Activated T-helper 17 cell treated with anti-CD3 and anti-CD28 coated beads, Interleukin-2, amount 50 U/mL, for 72 hours (primary cell): Measurements from ENCODE around the gene KRIT1. TPM values are rescaled to one million over a fixed set of nuclear protein-coding genes. Genes with fewer than 3 reads are reported as not detected.
A peak's percentile ranks its signal among the peaks of the same experiment; 100 is the strongest.
"Not testable (repeated sequence)": the region's sequence is repeated elsewhere in the genome, so short reads cannot be mapped to it uniquely, and the experiment has no call there.

ENCODE experiments used
- ATAC-seq: fragments of 150-1000 bp; cut with Tn5 transposase; replicated peaks from 2 replicates; pipeline ENCODE4 v1.10.0; 2021; ENCODE audit warnings: mild to moderate bottlenecking, moderate library complexity
- H3K27ac Mint-ChIP-seq: one replicate; pipeline ENCODE4 v1.8.0; 2022; ENCODE audit warnings: mixed read lengths
- H3K27me3 Mint-ChIP-seq: one replicate; pipeline ENCODE4 v1.8.0; 2022; ENCODE audit warnings: mixed read lengths
- H3K36me3 Mint-ChIP-seq: one replicate; pipeline ENCODE4 v1.8.0; 2022; ENCODE audit warnings: low read depth, mild to moderate bottlenecking, mixed read lengths
- H3K4me1 Mint-ChIP-seq: one replicate; pipeline ENCODE4 v1.8.0; 2022; ENCODE audit warnings: mixed read lengths
- H3K4me3 Mint-ChIP-seq: one replicate; pipeline ENCODE4 v1.8.0; 2022; ENCODE audit warnings: mild to moderate bottlenecking, mixed read lengths
- H3K9me3 Mint-ChIP-seq: one replicate; pipeline ENCODE4 v1.8.0; 2022; ENCODE audit warnings: mixed read lengths
- total RNA-seq, 2 donors: library from RNA; stranded (reverse); gene quantifications; one replicate each; pipeline ENCODE4 v1.2.3, GENCODE V29; 2022

Gene KRIT1
- total RNA-seq, 2 donors from 2014 or later = 33.2 to 40.6 TPM

- Mint-ChIP-seq H3K4me3 (no peak overlapping the region), H3K27me3 (no peaks in the 10 kb centered on the region), H3K9me3 (no peaks in the 10 kb centered on the region), H3K27ac (no peak overlapping the region), H3K36me3 (peaks cover 90% of the 10 kb centered on the region), H3K4me1 (peaks cover 12% of the 10 kb centered on the region)
- no peak for ATAC-seq
Observed at GRCh38 chr7:92226981-92227380, 18.7 kb downstream of the KRIT1 start.

- Mint-ChIP-seq H3K36me3 (peaks cover 93% of the 10 kb centered on the region), H3K27ac (no peak overlapping the region), H3K27me3 (no peaks in the 10 kb centered on the region), H3K9me3 (no peaks in the 10 kb centered on the region), H3K4me1 (no peaks in the 10 kb centered on the region), H3K4me3 (no peak overlapping the region)
- no peak for ATAC-seq
Observed at GRCh38 chr7:92221766-92222165, 23.9 kb downstream of the KRIT1 start.

- peaks cover 99% of the 10 kb centered on the region for H3K36me3 Mint-ChIP-seq
- peaks cover 16% of the 10 kb centered on the region for H3K4me1 Mint-ChIP-seq
- H3K4me3 Mint-ChIP-seq = no peak overlapping the region
- H3K27me3 Mint-ChIP-seq = no peaks in the 10 kb centered on the region
- H3K9me3 Mint-ChIP-seq = peaks cover 4% of the 10 kb centered on the region
- H3K27ac Mint-ChIP-seq = no peak overlapping the region
- no peak for ATAC-seq
Observed at GRCh38 chr7:92206672-92207071, 39.0 kb downstream of the KRIT1 start.

- no peaks in the 10 kb centered on the region for H3K27me3 Mint-ChIP-seq
- no peak overlapping the region for H3K4me3 Mint-ChIP-seq
- no peak for ATAC-seq
Observed at GRCh38 chr7:92205987-92206386, 39.7 kb downstream of the KRIT1 start.

GRCh38 chr7:92200791-92201190, 44.9 kb downstream of the KRIT1 start:
- H3K4me3 Mint-ChIP-seq = no peak overlapping the region

More at GRCh38 chr7:92205987-92206386, 39.7 kb downstream of the KRIT1 start:
- Mint-ChIP-seq H3K4me1 (peaks cover 12% of the 10 kb centered on the region), H3K36me3 (peaks cover 99% of the 10 kb centered on the region), H3K9me3 (peaks cover 4% of the 10 kb centered on the region), H3K27ac (no peak overlapping the region)

GRCh38 chr7:92192326-92192725, 53.4 kb downstream of the KRIT1 start:
- no peak overlapping the region for H3K4me3 Mint-ChIP-seq
- peaks cover 22% of the 10 kb centered on the region for H3K36me3 Mint-ChIP-seq
- no peak overlapping the region for H3K27ac Mint-ChIP-seq
- peaks cover 14% of the 10 kb centered on the region for H3K9me3 Mint-ChIP-seq
- no peak for ATAC-seq
- H3K27me3 Mint-ChIP-seq = no peaks in the 10 kb centered on the region
- no peaks in the 10 kb centered on the region for H3K4me1 Mint-ChIP-seq

More at GRCh38 chr7:92200791-92201190, 44.9 kb downstream of the KRIT1 start:
- no peak overlapping the region for H3K27ac Mint-ChIP-seq
- no peaks in the 10 kb centered on the region for H3K9me3 Mint-ChIP-seq
- H3K27me3 Mint-ChIP-seq = no peaks in the 10 kb centered on the region
- H3K4me1 Mint-ChIP-seq = no peaks in the 10 kb centered on the region
- no peak for ATAC-seq
- peaks cover 95% of the 10 kb centered on the region for H3K36me3 Mint-ChIP-seq

- H3K4me3 Mint-ChIP-seq, H3K27ac Mint-ChIP-seq, H3K4me1 Mint-ChIP-seq, H3K36me3 Mint-ChIP-seq, H3K27me3 Mint-ChIP-seq, ATAC-seq: not testable (repeated sequence)
- peaks cover 15% of the 10 kb centered on the region for H3K9me3 Mint-ChIP-seq
Observed at GRCh38 chr7:92189246-92189645, 56.5 kb downstream of the KRIT1 start.

- not testable (repeated sequence) for H3K27me3 Mint-ChIP-seq, H3K4me1 Mint-ChIP-seq, H3K27ac Mint-ChIP-seq, ATAC-seq, H3K36me3 Mint-ChIP-seq, H3K9me3 Mint-ChIP-seq, H3K4me3 Mint-ChIP-seq
Observed at GRCh38 chr7:92184294-92184693, 61.4 kb downstream of the KRIT1 start.

GRCh38 chr7:92178928-92179924, 66.5 kb downstream of the KRIT1 start, which contains the start of gene LRRD1:
Gene LRRD1, minus strand, starts transcription at chr7:92179142. Its CDS starts 13,940 bp downstream, at chr7:92165202.
- Mint-ChIP-seq H3K9me3 (no peaks in the 10 kb centered on the region), H3K36me3 (no peaks in the 10 kb centered on the region), H3K4me1 (no peaks in the 10 kb centered on the region), H3K27ac (peak within 1 kb of the TSS; percentile 76), H3K27me3 (no peaks in the 10 kb centered on the region), H3K4me3 (peak within 1 kb of the TSS; percentile 81)
- ATAC-seq = peak; percentile 100

GRCh38 chr7:92177362-92177761, 68.4 kb downstream of the KRIT1 start:
- Mint-ChIP-seq H3K27ac (no peak overlapping the region), H3K4me1 (no peaks in the 10 kb centered on the region), H3K36me3 (no peaks in the 10 kb centered on the region), H3K27me3 (no peaks in the 10 kb centered on the region), H3K4me3 (no peak overlapping the region), H3K9me3 (no peaks in the 10 kb centered on the region)
- ATAC-seq = no peak

GRCh38 chr7:92169529-92169928, 76.2 kb downstream of the KRIT1 start:
- H3K27me3 Mint-ChIP-seq, H3K4me3 Mint-ChIP-seq, H3K4me1 Mint-ChIP-seq, H3K9me3 Mint-ChIP-seq, H3K27ac Mint-ChIP-seq, ATAC-seq, H3K36me3 Mint-ChIP-seq: not testable (repeated sequence)

GRCh38 chr7:92161271-92161670, 84.4 kb downstream of the KRIT1 start:
- H3K36me3 Mint-ChIP-seq = no peaks in the 10 kb centered on the region
- H3K27me3 Mint-ChIP-seq = peaks cover 10% of the 10 kb centered on the region
- H3K4me1 Mint-ChIP-seq = no peaks in the 10 kb centered on the region
- no peak overlapping the region for H3K4me3 Mint-ChIP-seq
- no peak overlapping the region for H3K27ac Mint-ChIP-seq
- H3K9me3 Mint-ChIP-seq = no peaks in the 10 kb centered on the region
- ATAC-seq = no peak

GRCh38 chr7:92158660-92159575, 86.8 kb downstream of the KRIT1 start:
- ATAC-seq = no peak
- Mint-ChIP-seq H3K9me3 (no peaks in the 10 kb centered on the region), H3K4me3 (no peak overlapping the region), H3K27me3 (peaks cover 10% of the 10 kb centered on the region), H3K4me1 (no peaks in the 10 kb centered on the region), H3K27ac (no peak overlapping the region), H3K36me3 (no peaks in the 10 kb centered on the region)

GRCh38 chr7:92156990-92157389, 88.7 kb downstream of the KRIT1 start:
- no peaks in the 10 kb centered on the region for H3K4me1 Mint-ChIP-seq
- H3K4me3 Mint-ChIP-seq = no peak overlapping the region
- H3K27ac Mint-ChIP-seq = no peak overlapping the region
- H3K27me3 Mint-ChIP-seq = peaks cover 4% of the 10 kb centered on the region
- H3K36me3 Mint-ChIP-seq = no peaks in the 10 kb centered on the region
- no peak for ATAC-seq
- no peaks in the 10 kb centered on the region for H3K9me3 Mint-ChIP-seq
